IPS DF 6.9 (cell line): Measurements from ENCODE around the gene CENPX.

ENCODE experiments used
- DNase-seq: peaks from one replicate; pipeline ENCODE4 v3.0.0-alpha.2; 2013; ENCODE audit warnings: low read depth, low spot score
- H3K27ac ChIP-seq: one replicate; pipeline ENCODE4 v1.5.1; 2013; ENCODE audit warnings: low read length, control low read depth
- H3K27me3 ChIP-seq: 2 replicates; pipeline ENCODE4 v1.6.1; 2013; ENCODE audit warnings: mild to moderate bottlenecking, low read length; ENCODE audit not compliant: control insufficient read depth, insufficient read depth
- H3K36me3 ChIP-seq: 2 replicates; pipeline ENCODE4 v1.6.1; 2013; ENCODE audit warnings: low read length; ENCODE audit not compliant: control insufficient read depth, insufficient read depth
- H3K4me1 ChIP-seq: 2 replicates; pipeline ENCODE4 v1.6.1; 2013; ENCODE audit warnings: low read length; ENCODE audit not compliant: control insufficient read depth, insufficient read depth
- H3K4me3 ChIP-seq: 2 replicates; pipeline ENCODE4 v1.5.1; 2013; ENCODE audit warnings: mild to moderate bottlenecking, low read length
- H3K9me3 ChIP-seq: 2 replicates; pipeline ENCODE4 v1.6.1; 2013; ENCODE audit warnings: low read length, inconsistent platforms; ENCODE audit not compliant: control insufficient read depth, insufficient read depth
- WGBS: extraction: QIAGEN DNeasy Blood & Tissue Kit; methylation state at CpG from one replicate; pipeline ENCODE4 v1.1.7; 2013; ENCODE audit warnings: mixed read lengths, missing lambda C conversion rate; ENCODE audit not compliant: insufficient read length, insufficient coverage; 5-methylcytosine and 5-hydroxymethylcytosine counted together

CENPX gene

DNA sequence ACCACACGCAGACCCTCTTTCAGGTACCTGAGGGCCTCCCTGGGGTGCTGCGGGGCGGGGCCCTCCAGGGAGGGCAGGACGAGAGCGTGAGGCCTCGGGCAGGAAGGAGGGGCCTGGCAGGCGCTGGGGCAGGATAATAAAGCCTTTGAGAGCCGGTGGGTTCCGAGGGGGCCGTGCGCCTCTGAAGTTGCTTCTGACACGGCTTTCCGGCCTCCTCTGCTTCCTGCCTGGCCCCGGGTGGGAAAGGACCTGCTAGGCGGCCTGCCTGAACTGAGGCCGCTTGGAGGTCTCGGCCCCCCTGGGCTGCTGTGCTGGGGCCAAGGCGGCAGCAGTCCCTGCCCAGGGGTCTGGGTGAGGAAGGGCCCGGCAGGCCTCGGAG lies 10.4 kb downstream of the CENPX start:
- DNase-seq: no peak
- Histone ChIP-seq H3K27me3 (no peaks in the 10 kb centered on the region), H3K4me1 (no peaks in the 10 kb centered on the region; the same call in 1 of the 2 replicates), H3K27ac (no peak overlapping the region), H3K36me3 (peaks cover 3% of the 10 kb centered on the region; the same call in 1 of the 2 replicates), H3K9me3 (no peaks in the 10 kb centered on the region), H3K4me3 (no peak overlapping the region)
- WGBS: no CpG with 5 or more reads among the region's 20 CpGs

DNA sequence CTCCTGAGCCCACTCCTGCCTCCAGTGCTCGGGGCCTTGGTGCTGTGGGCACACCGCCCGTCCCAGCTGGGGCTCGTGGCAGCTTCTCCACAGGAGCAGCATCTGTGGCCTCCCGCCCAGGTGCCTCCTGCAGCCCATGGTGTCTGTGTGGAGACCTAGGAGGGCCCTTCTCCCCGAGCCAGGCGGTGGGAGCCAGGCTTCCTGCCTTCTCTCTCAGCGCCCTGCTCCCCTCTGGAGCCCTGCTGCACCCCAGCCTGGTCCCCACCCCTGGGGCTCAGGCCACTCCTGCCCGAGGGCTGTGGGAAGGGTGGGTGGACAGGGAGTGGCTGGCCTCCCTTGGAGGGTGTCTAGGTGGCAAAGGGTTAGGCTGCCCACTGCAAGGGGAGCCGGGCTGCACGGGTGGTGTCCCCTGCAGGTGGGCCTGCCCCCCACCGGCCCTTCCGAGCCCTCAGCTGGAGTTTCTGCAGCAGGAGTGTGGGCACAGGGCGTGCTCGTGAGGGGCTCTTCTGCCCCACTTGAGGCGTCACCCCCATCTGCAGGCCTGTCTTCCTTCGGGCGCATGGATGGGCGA lies 11.0 kb downstream of the CENPX start:
- H3K27me3 ChIP-seq: no peaks in the 10 kb centered on the region
- no CpG with 5 or more reads among the region's 19 CpGs for WGBS
- H3K4me3 ChIP-seq: no peak overlapping the region
- no peaks in the 10 kb centered on the region; the same call in 1 of the 2 replicates for H3K4me1 ChIP-seq
- no peaks in the 10 kb centered on the region for H3K9me3 ChIP-seq
- H3K36me3 ChIP-seq: peaks cover 3% of the 10 kb centered on the region; the same call in 1 of the 2 replicates
- no peak overlapping the region for H3K27ac ChIP-seq
- DNase-seq: no peak

DNA sequence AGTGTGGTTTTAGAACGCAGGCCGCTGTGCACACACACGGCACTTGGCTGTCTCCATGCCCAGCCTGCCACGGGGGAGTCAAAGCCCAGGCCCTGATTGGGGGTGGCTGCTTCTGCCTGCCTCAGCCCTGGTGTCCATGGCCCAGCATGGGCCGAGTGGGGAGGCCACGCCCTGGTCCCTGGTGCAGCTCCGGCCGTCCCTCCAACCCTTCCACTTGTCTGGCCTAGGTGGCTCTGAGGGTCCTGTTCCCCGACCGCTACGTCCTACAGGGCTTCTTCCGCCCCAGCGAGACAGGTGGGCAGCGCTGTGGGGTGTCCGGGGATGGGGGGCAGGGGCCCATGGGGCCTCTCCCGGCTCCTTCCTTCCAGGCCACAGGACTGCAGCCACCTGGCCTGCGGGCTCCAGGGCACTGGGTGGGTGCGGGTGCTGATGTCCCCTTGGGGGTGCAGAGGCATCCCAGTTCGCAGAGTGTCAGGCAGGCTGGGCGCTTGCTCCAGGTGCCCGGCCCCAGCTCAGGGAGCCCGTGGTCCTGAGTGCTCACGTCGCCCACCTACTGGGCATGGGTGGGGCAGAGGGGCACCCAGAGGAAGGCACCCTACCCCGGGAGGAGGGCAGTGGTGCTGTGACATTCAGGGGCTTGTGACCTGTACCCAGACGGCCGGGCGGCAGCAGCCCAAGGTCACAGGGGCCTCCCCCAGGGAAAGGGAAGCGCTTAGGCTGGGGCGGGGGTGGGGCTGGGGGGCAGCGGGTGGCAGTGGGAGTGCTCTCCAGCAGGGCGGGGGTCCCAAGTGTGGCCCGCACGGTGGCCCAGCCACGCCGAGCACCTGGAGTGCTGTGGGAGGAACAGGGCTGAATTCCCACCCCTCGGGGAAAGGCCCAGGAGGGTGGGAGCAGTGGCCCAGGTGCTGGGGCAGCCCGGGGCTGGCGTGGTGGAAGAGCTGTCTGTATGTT lies 11.8 kb downstream of the CENPX start:
- no peaks in the 10 kb centered on the region; the same call in 1 of the 2 replicates for H3K4me1 ChIP-seq
- peaks cover 3% of the 10 kb centered on the region; the same call in 1 of the 2 replicates for H3K36me3 ChIP-seq
- H3K4me3 ChIP-seq: no peak overlapping the region
- no peaks in the 10 kb centered on the region for H3K9me3 ChIP-seq
- no CpG with 5 or more reads among the region's 39 CpGs for WGBS
- no peak overlapping the region for H3K27ac ChIP-seq
- no peaks in the 10 kb centered on the region for H3K27me3 ChIP-seq
- no peak for DNase-seq

DNA sequence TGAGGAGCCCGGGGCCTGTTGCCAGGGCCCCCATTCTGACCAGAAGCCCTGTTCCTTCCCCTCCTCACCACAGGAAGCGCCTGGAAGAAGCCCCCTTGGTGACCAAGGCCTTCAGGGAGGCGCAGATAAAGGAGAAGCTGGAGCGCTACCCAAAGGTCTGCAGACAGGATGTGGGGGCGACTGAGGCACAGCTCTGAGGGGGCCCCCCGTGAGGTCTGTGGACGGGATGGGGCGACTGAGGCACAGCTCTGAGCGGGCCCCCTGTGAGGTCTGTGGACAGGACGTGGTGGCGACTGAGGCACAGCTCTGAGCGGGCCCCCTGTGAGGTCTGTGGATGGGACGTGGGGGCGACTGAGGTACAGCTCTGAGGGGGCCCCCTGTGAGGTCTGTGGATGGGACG lies 13.3 kb downstream of the CENPX start:
- Histone ChIP-seq H3K4me3 (no peak overlapping the region), H3K4me1 (no peaks in the 10 kb centered on the region; the same call in 1 of the 2 replicates), H3K9me3 (no peaks in the 10 kb centered on the region), H3K27me3 (no peaks in the 10 kb centered on the region), H3K36me3 (peaks cover 3% of the 10 kb centered on the region; the same call in 1 of the 2 replicates), H3K27ac (no peak overlapping the region)
- DNase-seq: no peak
- no CpG with 5 or more reads among the region's 15 CpGs for WGBS

DNA sequence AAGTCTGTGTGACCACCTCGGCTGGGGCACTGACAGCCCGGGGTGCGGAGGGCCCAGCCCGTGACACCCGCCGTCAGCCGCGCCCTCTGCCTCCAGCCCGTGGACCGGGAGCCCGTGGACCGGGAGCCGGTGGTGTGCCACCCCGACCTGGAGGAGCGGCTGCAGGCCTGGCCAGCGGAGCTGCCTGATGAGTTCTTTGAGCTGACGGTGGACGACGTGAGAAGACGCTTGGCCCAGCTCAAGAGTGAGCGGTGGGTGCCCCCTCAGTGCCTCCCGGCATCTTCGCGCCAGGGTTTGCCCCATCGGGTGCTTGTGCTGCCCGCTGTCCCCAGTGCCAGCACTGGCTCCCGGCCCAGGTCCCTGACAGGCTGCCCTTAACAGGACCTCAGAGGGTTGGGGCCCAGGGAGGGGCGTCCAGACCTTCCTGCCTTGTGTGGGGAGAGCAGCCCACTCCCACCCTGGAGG lies 13.7 kb downstream of the CENPX start:
- Histone ChIP-seq H3K27me3 (no peaks in the 10 kb centered on the region), H3K9me3 (no peaks in the 10 kb centered on the region), H3K36me3 (peaks cover 3% of the 10 kb centered on the region; the same call in 1 of the 2 replicates), H3K4me1 (no peaks in the 10 kb centered on the region; the same call in 1 of the 2 replicates), H3K4me3 (no peak overlapping the region), H3K27ac (no peak overlapping the region)
- no peak for DNase-seq
- no CpG with 5 or more reads among the region's 28 CpGs for WGBS

DNA sequence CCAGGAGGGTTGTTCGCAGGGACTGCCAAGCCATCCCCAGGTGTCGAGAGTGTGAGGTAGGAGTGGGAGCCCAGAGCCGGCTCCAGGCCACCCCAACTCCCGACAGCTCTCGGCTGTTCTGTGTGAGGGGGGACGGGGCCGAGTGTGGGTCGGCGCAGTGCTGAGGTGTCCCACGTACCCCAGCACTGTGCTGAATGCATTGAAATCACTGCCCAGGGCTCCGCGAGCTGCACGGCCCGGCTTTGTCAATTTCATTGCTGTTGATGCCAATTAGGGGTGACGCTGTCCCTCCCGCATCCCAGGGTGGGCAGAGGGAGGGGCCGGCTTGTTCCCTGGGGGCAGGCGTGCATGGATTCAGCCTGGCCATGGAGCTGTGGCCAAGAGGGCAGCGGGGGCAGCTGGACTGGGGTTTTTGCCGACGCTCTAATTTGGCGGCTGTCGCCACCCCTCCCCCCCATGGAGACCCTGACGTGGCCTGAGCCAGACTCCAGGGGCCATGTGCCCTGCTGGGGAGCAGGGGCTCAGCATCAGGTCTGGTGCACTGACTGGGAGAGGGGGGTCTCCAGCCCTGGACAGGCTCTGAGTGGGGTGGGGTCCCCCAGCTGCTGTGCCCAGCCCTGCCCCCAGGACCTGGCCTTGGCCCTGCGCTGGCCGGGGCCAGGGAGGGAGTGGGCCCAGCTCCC lies 14.3 kb downstream of the CENPX start:
- DNase-seq: no peak
- Histone ChIP-seq H3K4me1 (no peaks in the 10 kb centered on the region; the same call in 1 of the 2 replicates), H3K27me3 (no peaks in the 10 kb centered on the region), H3K9me3 (no peaks in the 10 kb centered on the region), H3K4me3 (no peak overlapping the region), H3K27ac (no peak overlapping the region), H3K36me3 (peaks cover 6% of the 10 kb centered on the region; the same call in 1 of the 2 replicates)
- no CpG with 5 or more reads among the region's 26 CpGs for WGBS

DNA sequence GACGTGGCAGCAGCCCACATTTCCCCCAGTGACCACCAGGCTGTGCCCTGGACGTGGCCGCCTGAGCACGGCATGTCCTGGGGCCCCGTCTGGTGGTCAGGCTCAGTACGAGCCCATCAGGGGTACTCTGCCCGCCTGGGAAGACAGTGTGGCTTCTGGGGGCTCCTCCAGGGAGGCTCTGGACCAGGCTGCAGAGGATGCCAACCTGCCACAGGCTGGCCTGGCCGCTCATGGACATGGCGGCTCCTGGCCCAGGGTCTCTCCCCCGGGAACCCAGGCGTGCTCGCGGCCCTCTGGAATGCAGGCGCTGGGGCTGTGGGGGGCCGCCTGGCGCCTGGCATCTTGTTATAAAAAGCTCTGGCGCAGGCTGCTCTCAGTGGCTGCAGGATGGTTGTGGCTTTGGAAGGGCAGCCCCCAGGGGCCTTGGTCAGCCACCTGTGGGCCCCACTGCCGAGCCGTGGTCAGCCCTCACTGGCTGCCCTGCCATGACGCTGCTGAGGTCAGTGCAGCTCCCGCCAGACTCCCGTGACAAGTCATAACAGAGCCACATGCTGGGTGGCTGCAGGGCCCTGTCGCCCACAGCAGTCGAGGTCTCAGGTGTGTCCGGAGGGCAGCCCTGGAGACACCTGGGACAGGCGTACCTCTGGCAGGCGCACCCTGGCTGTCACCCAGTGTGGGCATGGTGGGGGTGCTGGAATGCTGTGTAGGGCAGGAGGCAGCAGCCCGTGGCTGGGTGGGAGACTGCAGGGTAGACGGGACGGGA lies 15.0 kb downstream of the CENPX start:
- no peaks in the 10 kb centered on the region for H3K27me3 ChIP-seq
- H3K4me3 ChIP-seq: no peak overlapping the region
- H3K4me1 ChIP-seq: no peaks in the 10 kb centered on the region
- WGBS: no CpG with 5 or more reads among the region's 30 CpGs
- DNase-seq: no peak
- H3K27ac ChIP-seq: no peak overlapping the region
- H3K36me3 ChIP-seq: peaks cover 6% of the 10 kb centered on the region; the same call in 1 of the 2 replicates
- H3K9me3 ChIP-seq: no peaks in the 10 kb centered on the region

DNA sequence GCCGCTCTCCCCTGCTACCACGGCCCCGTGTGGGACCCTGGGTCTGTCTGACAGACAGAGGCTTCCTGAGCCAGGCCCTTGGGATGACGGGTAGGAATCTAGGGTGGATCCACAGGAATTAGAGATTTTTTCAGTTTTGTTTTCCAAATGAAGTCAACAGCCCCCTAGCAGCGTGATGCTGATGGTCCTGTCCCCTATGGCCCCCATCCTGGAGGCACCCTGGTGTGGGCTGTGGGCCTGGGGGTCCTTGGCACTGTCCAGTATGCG lies 15.5 kb downstream of the CENPX start:
- Histone ChIP-seq H3K36me3 (peaks cover 6% of the 10 kb centered on the region; the same call in 1 of the 2 replicates), H3K27ac (no peak overlapping the region), H3K27me3 (no peaks in the 10 kb centered on the region), H3K4me3 (no peak overlapping the region), H3K4me1 (no peaks in the 10 kb centered on the region), H3K9me3 (no peaks in the 10 kb centered on the region)
- WGBS: no CpG with 5 or more reads among the region's 6 CpGs
- no peak for DNase-seq

DNA sequence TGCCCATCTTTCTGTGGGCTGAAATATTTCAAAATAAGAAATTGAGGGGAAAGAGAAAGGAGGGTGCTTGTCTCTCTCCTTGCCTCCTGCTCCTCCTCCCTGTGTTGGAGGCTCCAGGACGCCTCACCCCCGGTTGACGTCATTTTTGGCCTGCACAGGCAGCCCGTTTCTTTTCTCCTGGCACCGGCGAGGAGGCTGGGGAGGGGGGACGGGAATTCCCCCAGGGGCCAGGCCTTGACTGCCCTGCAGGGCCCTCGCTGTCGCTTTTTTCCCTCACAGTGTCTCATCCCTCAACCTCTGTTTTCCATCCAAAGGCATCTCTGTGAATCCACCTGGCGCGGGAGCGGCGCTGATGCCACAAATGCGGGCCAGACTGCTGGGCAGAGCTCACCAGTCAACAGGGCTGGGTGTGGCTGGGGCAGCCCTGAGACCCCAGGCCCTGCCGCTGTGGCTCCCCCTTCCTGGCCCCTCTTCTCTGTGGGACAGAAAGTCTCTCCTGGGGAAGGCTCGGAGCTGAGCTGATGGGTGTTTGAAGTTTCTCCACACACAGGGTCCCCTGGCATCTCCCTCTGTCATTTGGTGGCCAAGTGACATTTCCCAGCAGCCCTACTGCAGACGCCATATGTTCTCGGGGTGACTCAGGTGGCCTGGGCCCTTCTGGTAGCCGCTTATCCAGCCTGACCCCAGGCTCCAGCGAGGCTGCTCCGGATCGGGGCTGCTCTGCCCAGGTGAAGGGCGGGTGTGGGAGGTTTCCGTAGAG lies 16.0 kb downstream of the CENPX start:
- Histone ChIP-seq H3K36me3 (peaks cover 3% of the 10 kb centered on the region; the same call in 1 of the 2 replicates), H3K27me3 (no peaks in the 10 kb centered on the region), H3K4me1 (no peaks in the 10 kb centered on the region), H3K4me3 (no peak overlapping the region), H3K9me3 (no peaks in the 10 kb centered on the region), H3K27ac (no peak overlapping the region)
- whole genome bisulfite sequencing: no CpG with 5 or more reads among the region's 24 CpGs
- DNase-seq: no peak
